ENCODE measurements around the gene BRDT.

GRCh38 chr1:91952187-91952586, 3.0 kb downstream of the BRDT start:
- TF ChIP-seq, protein P1, sequence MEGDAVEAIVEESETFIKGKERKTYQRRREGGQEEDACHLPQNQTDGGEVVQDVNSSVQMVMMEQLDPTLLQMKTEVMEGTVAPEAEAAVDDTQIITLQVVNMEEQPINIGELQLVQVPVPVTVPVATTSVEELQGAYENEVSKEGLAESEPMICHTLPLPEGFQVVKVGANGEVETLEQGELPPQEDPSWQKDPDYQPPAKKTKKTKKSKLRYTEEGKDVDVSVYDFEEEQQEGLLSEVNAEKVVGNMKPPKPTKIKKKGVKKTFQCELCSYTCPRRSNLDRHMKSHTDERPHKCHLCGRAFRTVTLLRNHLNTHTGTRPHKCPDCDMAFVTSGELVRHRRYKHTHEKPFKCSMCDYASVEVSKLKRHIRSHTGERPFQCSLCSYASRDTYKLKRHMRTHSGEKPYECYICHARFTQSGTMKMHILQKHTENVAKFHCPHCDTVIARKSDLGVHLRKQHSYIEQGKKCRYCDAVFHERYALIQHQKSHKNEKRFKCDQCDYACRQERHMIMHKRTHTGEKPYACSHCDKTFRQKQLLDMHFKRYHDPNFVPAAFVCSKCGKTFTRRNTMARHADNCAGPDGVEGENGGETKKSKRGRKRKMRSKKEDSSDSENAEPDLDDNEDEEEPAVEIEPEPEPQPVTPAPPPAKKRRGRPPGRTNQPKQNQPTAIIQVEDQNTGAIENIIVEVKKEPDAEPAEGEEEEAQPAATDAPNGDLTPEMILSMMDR (IDR thresholded peaks at IDR 0.05; ENCODE audit: low read depth, low read length): no peak
- TF ChIP-seq, protein P2, sequence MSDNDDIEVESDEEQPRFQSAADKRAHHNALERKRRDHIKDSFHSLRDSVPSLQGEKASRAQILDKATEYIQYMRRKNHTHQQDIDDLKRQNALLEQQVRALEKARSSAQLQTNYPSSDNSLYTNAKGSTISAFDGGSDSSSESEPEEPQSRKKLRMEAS (IDR thresholded peaks at IDR 0.05; ENCODE audit: low read depth, low read length): no peak
- TF ChIP-seq POLR2A (IDR thresholded peaks at IDR 0.05; ENCODE audit: extremely low read depth, insufficient read length): no peak
- TF ChIP-seq MYC (IDR thresholded peaks at IDR 0.05; ENCODE audit: low read depth, low read length): no peak
